Endothelial cell of umbilical vein (primary cell): ENCODE data around the gene HS3ST1. TPM values are rescaled to one million over a fixed set of nuclear protein-coding genes. Genes with fewer than 3 reads are reported as not detected.

Source experiments
- BruUV-seq: library from RNA; stranded (reverse); fragments of 400-500 nt; replicated peaks from 2 replicates; lab custom pipeline; 2021; lab: Mats Ljungman, UMichigan
- CTCF ChIA-PET: fragments of 300-600, 350-600 bp; sonication (Branson Sonifier 250); formaldehyde crosslinking; loops from one replicate; lab custom pipeline; 2021; ENCODE audit warnings: antibody characterized with exemption, inconsistent platforms; lab: Charles Lee
- POLR2A ChIA-PET: fragments of 300-600, 350-600 bp; sonication (Branson Sonifier 250); formaldehyde crosslinking; loops from one replicate; lab custom pipeline; 2021; ENCODE audit warnings: antibody characterized with exemption, inconsistent platforms; lab: Charles Lee
- DNase-seq: peaks from one replicate; pipeline ENCODE4 v3.0.0-alpha.2; 2011; ENCODE audit warnings: low read depth, low spot score
- FAIRE-seq: peaks from 2 replicates; lab custom pipeline; 2011; peaks lifted over from hg19 to GRCh38; lab: Jason Lieb, UNC
- H2AFZ ChIP-seq: 2 replicates; pipeline ENCODE4 v1.6.0; 2012; ENCODE audit warnings: low read depth, low read length, control low read depth, inconsistent platforms
- H3K27ac ChIP-seq: 2 replicates; pipeline ENCODE4 v1.5.1; 2011; ENCODE audit warnings: low read depth, mild to moderate bottlenecking, control low read depth, low read length, moderate library complexity; ENCODE audit not compliant: insufficient read depth
- H3K27me3 ChIP-seq, 2 experiments: 2 replicates each; pipeline versions ENCODE4 v1.6.0 to v1.6.1; 2011; ENCODE audit warnings: low read length in 2 of 2, mixed read lengths in 1 of 2; ENCODE audit not compliant: control insufficient read depth in 2 of 2, insufficient read depth in 2 of 2
- H3K36me3 ChIP-seq, 2 experiments: 2 replicates in 1 of 2; 3 replicates in 1 of 2; pipeline ENCODE4 v1.5.1; 2011; ENCODE audit warnings: low read length in 2 of 2, mild to moderate bottlenecking in 1 of 2, moderate library complexity in 1 of 2; ENCODE audit not compliant: control insufficient read depth in 2 of 2, insufficient read depth in 2 of 2; ENCODE audit errors: extremely low read depth in 1 of 2
- H3K4me1 ChIP-seq: 3 replicates; pipeline ENCODE4 v1.5.1; 2011; ENCODE audit warnings: mild to moderate bottlenecking, low read length; ENCODE audit not compliant: control insufficient read depth, insufficient read depth; ENCODE audit errors: extremely low read depth
- H3K4me2 ChIP-seq: 2 replicates; pipeline ENCODE4 v1.6.1; 2011; ENCODE audit warnings: low read length, control low read depth, mixed read lengths; ENCODE audit not compliant: insufficient read depth
- H3K4me3 ChIP-seq, 3 experiments: fragments of 200-600 bp in 1 of 3; sonication (generic), shearing (Covaris generic) in 1 of 3; replicated peaks in 1 of 3; 2 replicates each; pipeline ENCODE4 v1.5.1; 2011 to 2016; ENCODE audit warnings: control low read depth in 3 of 3, low read length in 3 of 3, mild to moderate bottlenecking in 2 of 3, inconsistent platforms in 1 of 3, low read depth in 1 of 3, moderate library complexity in 1 of 3; ENCODE audit not compliant: insufficient read depth in 1 of 3
- H3K79me2 ChIP-seq: 2 replicates; pipeline ENCODE4 v1.6.0; 2012; ENCODE audit warnings: low read length, inconsistent platforms; ENCODE audit not compliant: control insufficient read depth, insufficient read depth
- H3K9ac ChIP-seq: replicated peaks from 2 replicates; pipeline ENCODE3; 2011; ENCODE audit warnings: low read length, control low read depth; ENCODE audit not compliant: insufficient read depth; ENCODE audit errors: extremely low read depth
- H3K9me1 ChIP-seq: replicated peaks from 3 replicates; pipeline ENCODE4 v1.6.0; 2011; ENCODE audit warnings: mild to moderate bottlenecking, low read length; ENCODE audit not compliant: control insufficient read depth, insufficient read depth; ENCODE audit errors: extremely low read depth
- H3K9me3 ChIP-seq: replicated peaks from 2 replicates; pipeline ENCODE4 v1.5.1; 2012; ENCODE audit warnings: low read length, inconsistent platforms; ENCODE audit not compliant: control insufficient read depth, insufficient read depth
- H4K20me1 ChIP-seq: replicated peaks from 2 replicates; pipeline ENCODE3; 2011; ENCODE audit warnings: mild to moderate bottlenecking, low read length; ENCODE audit not compliant: control insufficient read depth, insufficient read depth; ENCODE audit errors: extremely low read depth
- GATA2 ChIP-seq: IDR thresholded peaks from 2 replicates; pipeline ENCODE4 v1.7.0; 2011; ENCODE audit warnings: low read depth, mild to moderate bottlenecking, moderate library complexity, mixed read lengths, low read length; ENCODE audit not compliant: insufficient read length, insufficient read depth
- MYC ChIP-seq: IDR thresholded peaks from one replicate; pipeline ENCODE4 v1.6.1; 2011; ENCODE audit warnings: mild to moderate bottlenecking, low read depth, low read length
- dilution Hi-C: fragments of 300-500 bp; cut with MboI; formaldehyde crosslinking; loops from one replicate; pipeline ENCODE4 v1.15.0; 2019; ENCODE audit warnings: low sequenced_read_pairs; ENCODE audit not compliant: extremely low pct_ligation_motif_present
- intact Hi-C: fragments of 100-400 bp; cut with micrococcal nuclease; formaldehyde crosslinking; loops from one replicate; pipeline ENCODE4 v1.10.0; 2022
- polyA plus RNA-seq, 4 experiments: library from polyadenylated mRNA; depleted of rRNA in 3 of 4; stranded (reverse) in 3 of 4; unstranded in 1 of 4; fragments of >200 nt; gene quantifications; 2 replicates each; pipeline versions ENCODE4 v1.2.1 to v1.2.3, GENCODE V29; 2011 to 2012; ENCODE audit warnings: missing spikeins in 1 of 4
- total RNA-seq: library from RNA; stranded (reverse); gene quantifications from 2 replicates; pipeline ENCODE4 v1.2.3, GENCODE V29; 2021
- TF ChIP-seq, protein P1 (sequence below): IDR thresholded peaks from 2 replicates; pipeline ENCODE4 v1.6.1; 2011; ENCODE audit not compliant: insufficient read depth, insufficient read length
- TF ChIP-seq, protein P2 (sequence below), 2 donors: IDR thresholded peaks; 1 replicate in 1 of 2; 2 replicates in 1 of 2; pipeline ENCODE4 v1.5.1; 2011; ENCODE audit warnings: low read length in 2 of 2, mild to moderate bottlenecking in 2 of 2, moderate library complexity in 2 of 2, control low read depth in 1 of 2, inconsistent platforms in 1 of 2, low read depth in 1 of 2; ENCODE audit not compliant: insufficient read depth in 1 of 2; ENCODE audit errors: extremely low read depth in 1 of 2

Gene HS3ST1
- total and polyA plus RNA-seq, 2 donors (not counting 3 experiments of a cell fraction or from before 2014, with no cell fraction given) = 0.14 to 1.3 TPM

DNA sequence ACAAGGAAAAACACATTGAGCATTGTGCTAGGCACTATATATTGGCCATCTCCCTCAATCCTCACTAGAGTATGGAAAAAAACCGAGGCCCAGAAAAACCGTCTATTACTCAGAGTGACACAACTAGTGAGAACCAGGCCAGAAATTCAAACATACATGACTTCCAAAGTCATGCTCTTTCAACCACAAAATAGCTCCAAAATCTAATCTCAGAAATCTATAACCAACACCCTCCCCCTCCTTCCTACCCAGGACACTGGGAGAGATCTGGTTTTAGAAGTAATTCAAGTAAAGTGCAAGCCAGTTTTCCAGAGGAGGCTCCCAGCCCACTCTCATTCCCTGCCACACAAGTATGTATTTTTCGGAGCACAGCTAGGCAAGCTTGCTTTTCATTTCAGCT, 7.6 kb downstream of the HS3ST1 start:
- no TSS peak for BruUV-seq
- Histone ChIP-seq H3K4me2 (no peak overlapping the region), H3K27me3 (no peaks in the 10 kb centered on the region), H3K4me1 (no peaks in the 10 kb centered on the region), H3K9ac (no peak overlapping the region), H4K20me1 (no peaks in the 10 kb centered on the region), H3K79me2 (no peaks in the 10 kb centered on the region), H3K9me3 (no peaks in the 10 kb centered on the region), H3K4me3 (no peak overlapping the region), H3K27ac (no peak overlapping the region), H3K9me1 (no peaks in the 10 kb centered on the region), H3K36me3 (no peaks in the 10 kb centered on the region), H2AFZ (no peak overlapping the region)
- ChIA-PET CTCF (no interaction called here), POLR2A (no interaction called here)
- DNase-seq (no peak), FAIRE-seq (no peak)
- intact Hi-C loops (no loop called here), dilution Hi-C loops (no loop called here)
- TF ChIP-seq MYC (no peak), GATA2 (no peak)
- TF ChIP-seq, protein P1, sequence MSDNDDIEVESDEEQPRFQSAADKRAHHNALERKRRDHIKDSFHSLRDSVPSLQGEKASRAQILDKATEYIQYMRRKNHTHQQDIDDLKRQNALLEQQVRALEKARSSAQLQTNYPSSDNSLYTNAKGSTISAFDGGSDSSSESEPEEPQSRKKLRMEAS = no peak

DNA sequence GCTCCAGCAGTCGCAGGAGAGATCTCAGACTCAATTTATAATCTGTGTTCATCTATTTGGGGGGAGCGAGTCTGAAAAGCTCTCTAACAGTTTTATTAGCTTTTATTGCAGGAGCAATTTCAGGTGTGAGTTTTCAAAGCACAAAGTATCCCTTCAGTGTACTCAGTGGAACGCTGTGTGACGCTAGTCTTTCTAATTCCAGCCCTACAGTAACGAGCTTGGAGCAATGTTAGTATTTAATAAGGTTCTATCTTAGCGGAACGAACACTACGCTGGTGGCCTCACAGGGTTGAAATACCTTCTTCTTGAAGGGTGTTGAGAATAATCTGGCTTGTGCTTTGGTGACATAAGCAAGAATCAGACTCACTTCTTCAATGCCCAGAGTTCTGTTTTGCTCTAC, 8.4 kb downstream of the HS3ST1 start:
- BruUV-seq = no TSS peak
- no peaks in the 10 kb centered on the region for H3K79me2 ChIP-seq
- no peak overlapping the region for H2AFZ ChIP-seq
- H3K36me3 ChIP-seq = no peaks in the 10 kb centered on the region
- H3K4me2 ChIP-seq = no peak overlapping the region
- dilution Hi-C loops = no loop called here
- CTCF ChIA-PET = no interaction called here
- no peak for DNase-seq
- no peaks in the 10 kb centered on the region for H3K27me3 ChIP-seq
- no peaks in the 10 kb centered on the region for H3K9me3 ChIP-seq
- H3K27ac ChIP-seq = no peak overlapping the region
- POLR2A ChIA-PET = no interaction called here
- TF ChIP-seq, protein P2, sequence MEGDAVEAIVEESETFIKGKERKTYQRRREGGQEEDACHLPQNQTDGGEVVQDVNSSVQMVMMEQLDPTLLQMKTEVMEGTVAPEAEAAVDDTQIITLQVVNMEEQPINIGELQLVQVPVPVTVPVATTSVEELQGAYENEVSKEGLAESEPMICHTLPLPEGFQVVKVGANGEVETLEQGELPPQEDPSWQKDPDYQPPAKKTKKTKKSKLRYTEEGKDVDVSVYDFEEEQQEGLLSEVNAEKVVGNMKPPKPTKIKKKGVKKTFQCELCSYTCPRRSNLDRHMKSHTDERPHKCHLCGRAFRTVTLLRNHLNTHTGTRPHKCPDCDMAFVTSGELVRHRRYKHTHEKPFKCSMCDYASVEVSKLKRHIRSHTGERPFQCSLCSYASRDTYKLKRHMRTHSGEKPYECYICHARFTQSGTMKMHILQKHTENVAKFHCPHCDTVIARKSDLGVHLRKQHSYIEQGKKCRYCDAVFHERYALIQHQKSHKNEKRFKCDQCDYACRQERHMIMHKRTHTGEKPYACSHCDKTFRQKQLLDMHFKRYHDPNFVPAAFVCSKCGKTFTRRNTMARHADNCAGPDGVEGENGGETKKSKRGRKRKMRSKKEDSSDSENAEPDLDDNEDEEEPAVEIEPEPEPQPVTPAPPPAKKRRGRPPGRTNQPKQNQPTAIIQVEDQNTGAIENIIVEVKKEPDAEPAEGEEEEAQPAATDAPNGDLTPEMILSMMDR (IDR thresholded peaks at IDR 0.05; ENCODE audit: extremely low read depth in 1 of 2, insufficient read depth in 1 of 2, low read depth in 1 of 2, low read length in 2 of 2) = no peak
- H3K4me1 ChIP-seq = no peaks in the 10 kb centered on the region
- no peak overlapping the region for H3K9ac ChIP-seq
- H3K9me1 ChIP-seq = no peaks in the 10 kb centered on the region
- FAIRE-seq = no peak
- no peaks in the 10 kb centered on the region for H4K20me1 ChIP-seq
- no peak overlapping the region for H3K4me3 ChIP-seq
- intact Hi-C loops = no loop called here
